Endothelial cell (in vitro differentiated cells): ENCODE measurements around the gene POLDIP3. TPM values are rescaled to one million over a fixed set of nuclear protein-coding genes. Genes with fewer than 3 reads are reported as not detected.
A peak's percentile ranks its signal among the peaks of the same experiment; 100 is the strongest.

ENCODE experiments used
- DNase-seq: peaks from one replicate; pipeline ENCODE4 v3.0.0; 2021; ENCODE audit warnings: low spot score
- H3K27ac Mint-ChIP-seq: one replicate; pipeline ENCODE4 v1.8.0; 2021; ENCODE audit warnings: mixed read lengths, inconsistent platforms; ENCODE audit not compliant: unreplicated experiment
- H3K27me3 Mint-ChIP-seq: one replicate; pipeline ENCODE4 v1.8.0; 2021; ENCODE audit warnings: mild to moderate bottlenecking, moderate library complexity, mixed read lengths, inconsistent platforms; ENCODE audit not compliant: unreplicated experiment
- H3K36me3 Mint-ChIP-seq: one replicate; pipeline ENCODE4 v1.8.0; 2021; ENCODE audit warnings: mild to moderate bottlenecking, low read depth, mixed read lengths, inconsistent platforms; ENCODE audit not compliant: unreplicated experiment
- H3K4me1 Mint-ChIP-seq: one replicate; pipeline ENCODE4 v1.8.0; 2021; ENCODE audit warnings: mild to moderate bottlenecking, mixed read lengths, inconsistent platforms; ENCODE audit not compliant: unreplicated experiment
- H3K4me3 Mint-ChIP-seq: one replicate; pipeline ENCODE4 v1.8.0; 2021; ENCODE audit warnings: mild to moderate bottlenecking, mixed read lengths, inconsistent platforms; ENCODE audit not compliant: unreplicated experiment
- H3K9me3 Mint-ChIP-seq: one replicate; pipeline ENCODE4 v1.8.0; 2021; ENCODE audit warnings: mixed read lengths, inconsistent platforms; ENCODE audit not compliant: unreplicated experiment
- CTCF ChIP-seq: fragments of 200-600 bp; sonication (generic); IDR thresholded peaks from one replicate; pipeline ENCODE4 v1.5.0; 2021; ENCODE audit warnings: antibody characterized with exemption; ENCODE audit not compliant: unreplicated experiment
- total RNA-seq: library from RNA; stranded (reverse); fragmentation: NEBNext Ultra II Directional; extraction: Animal tissue kit (Norgen Biotek cat#: 25700); gene quantifications from one replicate; pipeline ENCODE4 v1.2.1, GENCODE V29; 2021; ENCODE audit not compliant: unreplicated experiment

The POLDIP3 gene
- total RNA-seq, 1 donor from 2014 or later = 50.0 TPM

GRCh38 chr22:42604403-42604802, 10.3 kb downstream of the POLDIP3 start:
- H3K4me1 Mint-ChIP-seq = no peaks in the 10 kb centered on the region

GRCh38 chr22:42603427-42603826, 11.3 kb downstream of the POLDIP3 start:
- H3K27ac Mint-ChIP-seq = peak overlapping the region; percentile 3
- peaks cover 2% of the 10 kb centered on the region for H3K27me3 Mint-ChIP-seq
- H3K9me3 Mint-ChIP-seq = no peaks in the 10 kb centered on the region
- no peak overlapping the region for H3K4me3 Mint-ChIP-seq
- DNase-seq = no peak
- peaks cover 37% of the 10 kb centered on the region for H3K36me3 Mint-ChIP-seq
- H3K4me1 Mint-ChIP-seq = no peaks in the 10 kb centered on the region
- no peak for TF ChIP-seq CTCF

More at GRCh38 chr22:42604403-42604802, 10.3 kb downstream of the POLDIP3 start:
- DNase-seq = no peak
- peaks cover 28% of the 10 kb centered on the region for H3K36me3 Mint-ChIP-seq
- H3K9me3 Mint-ChIP-seq = no peaks in the 10 kb centered on the region
- H3K27me3 Mint-ChIP-seq = peaks cover 2% of the 10 kb centered on the region
- no peak overlapping the region for H3K4me3 Mint-ChIP-seq
- no peak for TF ChIP-seq CTCF
- H3K27ac Mint-ChIP-seq = no peak overlapping the region

GRCh38 chr22:42602470-42602869, 12.2 kb downstream of the POLDIP3 start:
- no peak for TF ChIP-seq CTCF
- Mint-ChIP-seq H3K27me3 (peaks cover 2% of the 10 kb centered on the region), H3K4me1 (no peaks in the 10 kb centered on the region), H3K9me3 (no peaks in the 10 kb centered on the region), H3K4me3 (no peak overlapping the region), H3K36me3 (peaks cover 37% of the 10 kb centered on the region), H3K27ac (no peak overlapping the region)
- DNase-seq = no peak

GRCh38 chr22:42601879-42602465, 12.7 kb downstream of the POLDIP3 start:
- H3K36me3 Mint-ChIP-seq = peaks cover 37% of the 10 kb centered on the region
- TF ChIP-seq CTCF = no peak
- peak overlapping the region; percentile 24 for H3K4me3 Mint-ChIP-seq
- H3K27me3 Mint-ChIP-seq = peaks cover 2% of the 10 kb centered on the region
- no peaks in the 10 kb centered on the region for H3K4me1 Mint-ChIP-seq
- no peaks in the 10 kb centered on the region for H3K9me3 Mint-ChIP-seq
- no peak for DNase-seq
- H3K27ac Mint-ChIP-seq = peak overlapping the region; percentile 11

- no peak for TF ChIP-seq CTCF
- H3K4me1 Mint-ChIP-seq = no peaks in the 10 kb centered on the region
- H3K4me3 Mint-ChIP-seq = no peak overlapping the region
- H3K27ac Mint-ChIP-seq = no peak overlapping the region
- no peaks in the 10 kb centered on the region for H3K9me3 Mint-ChIP-seq
- no peak for DNase-seq
- H3K36me3 Mint-ChIP-seq = peaks cover 42% of the 10 kb centered on the region
- no peaks in the 10 kb centered on the region for H3K27me3 Mint-ChIP-seq
These were observed 17.7 kb downstream of the POLDIP3 start for GRCh38 chr22:42596863-42597530.
